Measurements from ENCODE around the gene FER. TPM values are rescaled to one million over a fixed set of nuclear protein-coding genes. Genes with fewer than 3 reads are reported as not detected.

Gene FER
- total RNA-seq, 4 donors from 2014 or later, result 16.1 to 25.7 (median 19.1) TPM

DNA sequence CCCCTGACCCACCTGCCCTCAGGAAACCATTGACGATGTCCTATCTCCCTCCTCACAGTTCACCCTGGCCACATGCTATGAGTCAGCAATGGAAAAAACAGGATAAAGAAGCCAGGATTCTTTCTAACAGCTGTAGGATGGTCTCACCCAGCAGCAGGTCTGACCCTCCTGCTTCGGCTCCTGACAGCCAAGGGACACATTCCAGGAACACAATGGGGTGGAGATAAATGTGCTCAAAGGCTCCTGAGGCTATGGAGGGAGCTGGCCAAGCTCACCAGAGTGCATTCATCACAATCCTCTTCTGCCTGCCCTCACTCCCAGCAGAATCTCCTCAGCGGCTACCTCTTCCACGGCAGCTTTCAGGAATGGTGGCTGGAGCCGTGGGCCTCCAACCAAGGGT is 491.8 kb downstream of the FER start:
- no peak for TF ChIP-seq POLR2A (IDR thresholded peaks at IDR 0.05)
- TF ChIP-seq, protein P1, sequence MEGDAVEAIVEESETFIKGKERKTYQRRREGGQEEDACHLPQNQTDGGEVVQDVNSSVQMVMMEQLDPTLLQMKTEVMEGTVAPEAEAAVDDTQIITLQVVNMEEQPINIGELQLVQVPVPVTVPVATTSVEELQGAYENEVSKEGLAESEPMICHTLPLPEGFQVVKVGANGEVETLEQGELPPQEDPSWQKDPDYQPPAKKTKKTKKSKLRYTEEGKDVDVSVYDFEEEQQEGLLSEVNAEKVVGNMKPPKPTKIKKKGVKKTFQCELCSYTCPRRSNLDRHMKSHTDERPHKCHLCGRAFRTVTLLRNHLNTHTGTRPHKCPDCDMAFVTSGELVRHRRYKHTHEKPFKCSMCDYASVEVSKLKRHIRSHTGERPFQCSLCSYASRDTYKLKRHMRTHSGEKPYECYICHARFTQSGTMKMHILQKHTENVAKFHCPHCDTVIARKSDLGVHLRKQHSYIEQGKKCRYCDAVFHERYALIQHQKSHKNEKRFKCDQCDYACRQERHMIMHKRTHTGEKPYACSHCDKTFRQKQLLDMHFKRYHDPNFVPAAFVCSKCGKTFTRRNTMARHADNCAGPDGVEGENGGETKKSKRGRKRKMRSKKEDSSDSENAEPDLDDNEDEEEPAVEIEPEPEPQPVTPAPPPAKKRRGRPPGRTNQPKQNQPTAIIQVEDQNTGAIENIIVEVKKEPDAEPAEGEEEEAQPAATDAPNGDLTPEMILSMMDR (IDR thresholded peaks at IDR 0.05), result no peak
- WGBS, 2 donors, result 88 to 89% methylated on average over 5 of the region's 5 CpGs
- intact Hi-C loops (cut with DNase I; ENCODE audit: low total_unique reads), result no loop called here
- no peak overlapping the region for H3K4me3 ChIP-seq (ENCODE audit: low read depth, poor library complexity, severe bottlenecking)
- DNase-seq (ENCODE audit: low spot score in 2 of 2), result no peak

DNA sequence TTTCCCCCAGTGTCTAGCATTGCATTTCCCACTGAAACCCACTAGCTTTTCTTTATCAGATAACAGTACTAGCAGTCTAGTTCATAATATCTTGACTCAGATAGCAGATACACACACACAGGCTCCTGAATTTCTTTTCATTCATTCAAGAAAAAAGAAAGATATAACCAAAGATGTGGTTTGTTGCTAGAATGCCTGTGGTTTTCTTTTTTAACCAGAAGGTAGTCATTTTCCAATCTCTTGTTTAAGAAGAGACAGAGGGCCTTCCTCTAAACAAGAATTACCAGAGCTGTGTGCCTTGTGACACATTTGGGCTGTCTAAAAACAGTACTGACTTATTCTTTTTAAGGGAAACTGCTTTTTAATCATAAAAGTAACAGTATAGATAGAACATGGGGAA is 494.8 kb downstream of the FER start:
- DNase-seq (ENCODE audit: low spot score in 2 of 2), result no peak
- no peak overlapping the region for H3K4me3 ChIP-seq (ENCODE audit: low read depth, poor library complexity, severe bottlenecking)
- no peak for TF ChIP-seq POLR2A (IDR thresholded peaks at IDR 0.05)
- TF ChIP-seq, protein P1 (IDR thresholded peaks at IDR 0.05), result no peak
- intact Hi-C loops (cut with DNase I; ENCODE audit: low total_unique reads), result no loop called here

DNA sequence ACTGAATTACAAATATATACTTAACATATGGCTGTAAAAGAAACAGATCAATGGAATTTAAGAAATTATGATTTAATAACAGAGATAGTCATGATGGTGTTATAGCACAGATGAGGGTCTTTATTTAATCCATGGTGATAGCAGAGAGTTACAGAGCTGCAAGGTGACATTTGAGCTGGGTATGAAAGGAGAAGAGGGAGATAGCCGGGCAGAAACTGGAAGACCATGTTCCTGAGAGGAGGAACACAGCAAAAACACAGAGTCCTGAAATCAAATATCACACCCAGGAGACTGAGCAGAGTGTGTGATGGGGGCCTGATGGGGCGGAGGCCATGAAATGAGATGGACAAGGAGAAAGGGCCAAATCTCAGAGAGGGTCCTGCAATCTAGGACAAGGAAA is 498.7 kb downstream of the FER start:
- TF ChIP-seq, protein P1 (IDR thresholded peaks at IDR 0.05), result no peak
- no peak for TF ChIP-seq POLR2A (IDR thresholded peaks at IDR 0.05)
- no peak overlapping the region for H3K4me3 ChIP-seq (ENCODE audit: low read depth, poor library complexity, severe bottlenecking)
- 87 to 89% methylated on average over 2 of the region's 2 CpGs for WGBS, 2 donors
- no peak for DNase-seq (ENCODE audit: low spot score in 2 of 2)
- intact Hi-C loops (cut with DNase I; ENCODE audit: low total_unique reads), result no loop called here
